Tibial nerve (tissue), 3 donors: ENCODE results near the gene MSH6.

Experiments used
- POLR2A ChIP-seq, 2 donors: fragments of 450-650 bp; IDR thresholded peaks; one replicate each; pipeline ENCODE4 v1.6.1; 2017; ENCODE audit warnings: antibody characterized with exemption in 2 of 2, mild to moderate bottlenecking in 2 of 2, moderate library complexity in 2 of 2
- TF ChIP-seq, protein P1 (sequence below), 5 experiments: fragments of 200-600 bp in 3 of 5; fragments of 450-650 bp in 2 of 5; sonication (generic) in 3 of 5; IDR thresholded peaks; one replicate each; pipeline ENCODE4 v1.5.1; 2016 to 2019; ENCODE audit warnings: antibody characterized with exemption in 5 of 5, mild to moderate bottlenecking in 3 of 5, moderate library complexity in 2 of 5

- TF ChIP-seq, protein P1, sequence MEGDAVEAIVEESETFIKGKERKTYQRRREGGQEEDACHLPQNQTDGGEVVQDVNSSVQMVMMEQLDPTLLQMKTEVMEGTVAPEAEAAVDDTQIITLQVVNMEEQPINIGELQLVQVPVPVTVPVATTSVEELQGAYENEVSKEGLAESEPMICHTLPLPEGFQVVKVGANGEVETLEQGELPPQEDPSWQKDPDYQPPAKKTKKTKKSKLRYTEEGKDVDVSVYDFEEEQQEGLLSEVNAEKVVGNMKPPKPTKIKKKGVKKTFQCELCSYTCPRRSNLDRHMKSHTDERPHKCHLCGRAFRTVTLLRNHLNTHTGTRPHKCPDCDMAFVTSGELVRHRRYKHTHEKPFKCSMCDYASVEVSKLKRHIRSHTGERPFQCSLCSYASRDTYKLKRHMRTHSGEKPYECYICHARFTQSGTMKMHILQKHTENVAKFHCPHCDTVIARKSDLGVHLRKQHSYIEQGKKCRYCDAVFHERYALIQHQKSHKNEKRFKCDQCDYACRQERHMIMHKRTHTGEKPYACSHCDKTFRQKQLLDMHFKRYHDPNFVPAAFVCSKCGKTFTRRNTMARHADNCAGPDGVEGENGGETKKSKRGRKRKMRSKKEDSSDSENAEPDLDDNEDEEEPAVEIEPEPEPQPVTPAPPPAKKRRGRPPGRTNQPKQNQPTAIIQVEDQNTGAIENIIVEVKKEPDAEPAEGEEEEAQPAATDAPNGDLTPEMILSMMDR (IDR thresholded peaks at IDR 0.05): no peak
- TF ChIP-seq POLR2A (IDR thresholded peaks at IDR 0.05): no peak
Observed at GRCh38 chr2:47844162-47844561, 61.2 kb downstream of the MSH6 start.
